Activated T-cell treated with anti-CD3 and anti-CD28 coated beads for 48 hours (primary cell): ENCODE results near the gene ARHGAP28.
"Not testable (repeated sequence)": the region's sequence is repeated elsewhere in the genome, so short reads cannot be mapped to it uniquely, and the experiment has no call there.

ENCODE experiments used
- DNase-seq: peaks from one replicate; pipeline ENCODE4 v3.0.0-alpha.2; 2020; ENCODE audit warnings: low read depth

Gene ARHGAP28

DNA sequence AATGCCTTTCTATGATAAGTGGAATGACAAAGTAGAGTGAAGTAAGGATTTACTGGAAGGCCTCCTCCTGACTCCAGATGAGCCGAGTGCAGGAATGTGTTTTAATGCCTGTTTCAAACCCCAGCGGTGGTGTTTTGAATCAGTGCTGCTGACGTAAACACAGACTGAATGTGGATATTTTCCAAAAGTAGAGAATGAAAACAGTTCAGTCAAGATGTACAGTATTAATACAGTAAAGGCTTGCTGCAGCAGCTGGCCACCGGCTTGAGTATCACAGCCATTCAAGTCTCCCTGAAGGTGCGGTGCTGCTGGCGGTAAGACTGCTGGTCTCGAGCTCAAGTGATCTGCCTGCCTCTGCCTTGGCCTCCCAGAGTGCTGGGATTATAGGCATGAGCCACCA is 46.7 kb downstream of the ARHGAP28 start:
- no peak for DNase-seq

DNA sequence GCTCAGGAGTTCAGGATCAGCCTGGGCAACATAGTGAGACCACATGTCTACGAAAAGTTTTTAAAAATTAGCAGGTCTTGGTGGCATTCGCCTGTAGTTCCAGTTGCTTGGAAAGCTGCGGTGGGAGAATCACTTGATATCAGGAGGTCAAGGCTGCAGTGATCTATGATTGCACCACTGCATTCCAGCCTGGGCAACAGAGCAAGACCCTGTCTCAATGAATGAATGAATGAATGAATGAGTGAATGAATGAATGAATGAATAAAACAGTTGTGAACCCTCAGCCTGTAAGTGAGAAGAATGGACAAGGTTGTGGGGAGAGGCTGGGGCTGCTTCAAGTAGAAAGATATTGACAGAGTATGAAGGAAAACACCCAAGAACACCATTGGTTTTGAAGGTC is 48.0 kb downstream of the ARHGAP28 start:
- DNase-seq = no peak

DNA sequence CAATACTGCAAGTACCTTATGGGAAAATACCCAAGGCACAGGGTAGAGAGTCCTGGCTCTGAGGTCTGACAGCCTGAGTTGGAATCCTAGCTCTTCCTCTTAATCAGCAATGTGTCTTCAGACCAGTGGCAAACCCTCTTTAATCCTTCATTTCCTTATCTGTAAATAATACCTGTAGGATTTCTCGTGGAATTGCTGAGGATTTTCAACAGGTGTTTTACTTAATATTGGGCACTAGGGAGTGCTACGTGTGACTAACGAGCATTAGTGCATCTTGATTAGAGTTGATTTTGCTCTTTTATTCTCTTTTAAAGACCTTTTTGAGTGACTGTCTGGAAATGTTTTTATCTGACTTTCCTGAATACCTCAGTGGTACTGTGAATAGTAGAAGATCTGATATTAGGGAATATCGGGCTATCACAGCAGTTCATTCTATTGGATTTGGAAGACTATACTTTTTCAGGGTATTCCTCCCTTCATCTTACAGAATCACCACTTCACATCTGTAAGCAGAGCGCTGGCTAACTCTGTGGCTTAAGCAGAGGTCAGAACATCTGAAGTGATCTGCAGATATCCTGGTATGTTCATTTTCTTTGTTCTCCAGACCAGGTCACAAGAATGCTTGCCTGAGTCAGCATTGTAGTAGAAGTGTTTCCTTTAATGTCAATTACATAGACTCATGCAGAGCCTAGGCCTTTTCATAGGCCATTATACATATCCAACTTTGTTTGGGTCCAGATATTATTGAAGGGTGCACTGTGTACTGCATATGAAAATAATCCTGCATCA is 49.1 kb downstream of the ARHGAP28 start:
- DNase-seq = no peak

DNA sequence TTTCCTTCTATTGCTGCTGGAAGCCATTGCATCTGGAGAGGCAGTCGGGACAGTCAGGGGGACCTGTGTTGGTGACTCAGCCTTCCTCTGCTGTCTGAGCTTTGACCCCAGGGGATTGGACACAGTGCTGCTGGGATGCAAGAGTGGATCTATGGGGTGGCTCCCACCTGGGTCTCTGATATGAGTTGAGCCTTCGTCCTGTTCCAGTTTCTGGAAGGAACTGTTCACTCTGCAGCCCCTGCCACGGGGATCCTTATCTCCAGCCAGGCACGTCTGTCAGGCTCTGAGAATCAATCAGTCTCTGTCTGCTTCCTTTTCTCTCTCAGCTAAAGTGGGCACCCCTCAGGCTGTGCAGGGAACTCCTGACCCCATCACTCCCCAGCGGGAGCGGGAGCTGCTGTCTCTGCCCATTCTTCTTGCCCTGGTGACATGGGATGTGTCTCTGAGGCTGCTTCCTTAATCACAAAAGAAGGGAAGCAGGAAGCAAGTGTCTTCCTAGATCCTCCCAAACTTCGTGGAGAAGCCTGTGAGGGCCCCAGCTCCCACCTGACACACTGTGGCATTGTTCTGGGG is 51.7 kb downstream of the ARHGAP28 start:
- DNase-seq = no peak

DNA sequence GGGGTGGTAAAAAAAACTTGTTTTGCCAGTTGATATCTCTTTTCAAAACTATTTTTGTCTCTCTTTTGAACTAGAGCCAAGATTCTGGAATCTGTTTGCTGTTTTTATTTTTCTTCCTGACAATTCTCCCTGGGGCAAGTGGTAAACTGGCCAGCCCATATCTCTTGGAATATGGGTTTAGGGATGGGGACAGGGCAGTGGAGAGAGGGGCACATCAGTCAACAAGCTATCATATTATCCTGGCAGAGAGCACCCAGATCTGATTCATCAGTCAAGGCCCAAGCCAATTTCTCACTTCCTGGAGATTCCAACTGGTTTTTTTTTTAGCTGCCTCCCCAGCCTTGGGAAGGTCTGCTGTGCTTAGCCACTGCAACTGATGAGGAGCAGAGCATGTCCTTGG is 52.3 kb downstream of the ARHGAP28 start:
- DNase-seq = no peak

DNA sequence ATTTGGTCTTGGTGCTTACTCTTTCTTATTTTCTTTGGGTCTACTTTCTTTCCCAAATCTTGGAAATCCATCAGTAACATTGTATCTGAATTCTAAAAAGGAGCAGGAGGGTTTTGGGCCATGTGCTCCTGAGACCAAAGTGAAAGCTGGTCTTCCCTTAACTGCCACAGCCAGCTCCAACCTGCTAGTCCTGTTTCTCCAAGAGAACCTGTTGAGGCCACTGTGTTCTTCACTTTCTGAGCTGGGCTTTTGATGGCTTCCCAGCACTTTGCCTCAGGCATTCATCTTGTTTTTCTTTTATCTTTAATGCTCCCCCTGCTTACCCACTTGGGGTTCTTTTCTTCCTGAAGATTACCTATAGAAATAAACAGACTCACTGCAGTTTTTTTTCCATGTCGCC is 53.3 kb downstream of the ARHGAP28 start:
- no peak for DNase-seq

DNA sequence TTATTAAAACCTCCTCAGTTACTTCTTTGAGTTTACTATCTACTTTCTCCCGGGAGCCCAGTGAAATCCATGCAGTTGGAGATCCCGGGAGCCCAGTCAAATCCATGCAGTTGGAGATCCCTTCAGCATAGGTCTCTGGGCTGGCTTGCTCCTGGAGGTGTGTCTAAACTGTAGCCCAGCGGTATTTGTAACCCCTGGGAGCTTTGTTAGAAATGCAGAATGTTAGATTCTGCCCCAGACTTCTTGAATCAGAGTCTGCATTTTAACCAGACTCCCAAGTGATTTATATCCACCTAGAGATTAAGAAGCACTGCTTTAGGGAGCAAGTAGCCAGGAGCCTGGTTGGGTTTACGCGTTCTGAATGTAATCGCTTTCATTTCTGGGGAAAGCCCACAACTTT is 54.5 kb downstream of the ARHGAP28 start:
- DNase-seq = no peak

DNA sequence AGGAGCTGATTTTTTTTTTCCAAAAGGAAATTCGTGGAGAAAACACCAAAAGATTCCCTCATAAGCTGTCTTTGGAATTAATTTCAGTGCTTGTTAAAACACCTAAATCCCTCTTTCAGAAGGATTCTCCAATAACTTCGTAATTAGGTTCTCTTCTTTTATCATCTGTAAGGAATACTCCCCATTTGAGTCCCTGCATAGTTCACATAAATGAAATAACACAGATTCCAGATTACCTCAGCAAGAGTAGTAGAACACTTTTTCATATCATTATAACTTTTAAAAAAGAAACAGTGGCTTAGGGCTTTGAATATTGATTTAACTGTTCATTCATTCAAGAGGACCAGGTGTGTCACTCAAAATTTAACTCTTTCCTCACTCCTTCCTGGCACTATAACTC is 55.5 kb downstream of the ARHGAP28 start:
- no peak for DNase-seq

DNA sequence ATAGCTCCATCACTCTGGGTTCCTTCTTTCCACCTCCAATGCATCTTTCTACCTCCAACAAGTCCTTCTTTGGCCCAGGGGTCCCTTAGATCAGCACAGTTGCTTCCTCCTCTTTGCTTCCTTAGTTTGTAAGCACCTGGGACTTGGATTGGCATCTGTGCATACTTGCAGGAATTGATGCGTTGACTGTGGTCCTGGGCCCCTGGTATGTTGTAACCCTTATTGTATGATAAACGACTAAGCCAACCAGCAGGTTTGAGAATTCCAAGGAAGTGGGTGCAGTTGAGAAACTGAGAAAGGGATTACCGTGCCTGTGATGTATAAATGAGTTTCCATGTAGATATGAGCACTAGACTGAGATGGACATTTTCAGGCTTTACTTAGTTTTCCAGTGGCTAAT is 55.9 kb downstream of the ARHGAP28 start:
- DNase-seq = no peak

DNA sequence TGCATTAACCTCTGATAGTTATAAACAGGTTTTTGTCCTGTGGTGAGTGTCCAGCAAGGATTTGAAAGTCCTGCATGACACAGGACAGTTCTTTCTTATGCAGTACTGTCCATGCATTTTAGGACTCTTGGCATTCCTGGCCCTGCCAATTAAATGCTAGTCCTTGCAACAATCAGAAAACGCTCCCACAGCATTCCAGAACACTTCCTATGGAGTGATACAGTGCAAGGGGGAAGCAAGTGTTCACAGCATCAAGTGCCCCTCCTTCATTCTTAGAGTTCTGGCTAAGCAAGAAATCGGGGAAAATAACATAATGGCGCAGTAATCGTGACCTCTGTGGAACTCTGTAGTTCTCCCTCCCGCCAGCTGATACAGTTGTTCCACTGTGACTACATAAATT is 62.9 kb downstream of the ARHGAP28 start:
- DNase-seq = no peak

DNA sequence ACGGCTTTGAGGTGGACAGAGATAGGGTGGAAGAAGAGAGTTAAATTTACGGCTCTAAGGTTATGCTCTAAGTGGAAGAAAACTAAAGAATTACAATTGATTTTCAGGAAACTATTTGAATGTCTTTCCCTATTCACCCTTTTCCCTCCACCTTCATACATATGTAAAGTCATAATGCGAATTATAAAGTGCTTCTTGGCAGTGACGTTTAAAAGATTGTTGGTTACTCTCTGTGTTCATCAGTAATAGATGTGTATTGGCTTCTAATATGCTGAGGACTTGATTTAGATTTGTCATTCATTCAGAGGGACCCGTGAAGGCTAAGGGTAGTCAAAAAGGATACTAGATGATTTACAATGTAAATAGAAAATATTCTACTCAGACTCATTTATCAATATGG is 63.9 kb downstream of the ARHGAP28 start:
- DNase-seq = no peak

DNA sequence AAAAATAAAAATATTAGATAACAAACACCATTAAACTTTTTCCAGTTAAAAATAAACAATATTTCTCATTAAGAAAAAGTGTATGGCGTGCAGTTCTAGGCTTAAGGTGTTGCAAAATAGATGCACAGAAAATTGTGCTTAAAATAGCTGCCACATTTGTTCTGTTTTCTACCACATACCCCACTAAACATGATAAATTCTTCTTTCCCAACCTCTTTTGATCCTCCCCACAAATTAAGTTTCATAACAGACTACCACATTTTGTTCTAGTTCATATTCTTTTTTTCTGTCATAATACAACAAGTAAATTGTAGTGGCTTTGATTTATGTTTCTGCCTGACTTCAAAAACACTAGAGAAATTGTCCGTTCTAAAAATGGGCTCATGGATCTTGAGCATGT is 64.5 kb downstream of the ARHGAP28 start:
- DNase-seq = no peak

DNA sequence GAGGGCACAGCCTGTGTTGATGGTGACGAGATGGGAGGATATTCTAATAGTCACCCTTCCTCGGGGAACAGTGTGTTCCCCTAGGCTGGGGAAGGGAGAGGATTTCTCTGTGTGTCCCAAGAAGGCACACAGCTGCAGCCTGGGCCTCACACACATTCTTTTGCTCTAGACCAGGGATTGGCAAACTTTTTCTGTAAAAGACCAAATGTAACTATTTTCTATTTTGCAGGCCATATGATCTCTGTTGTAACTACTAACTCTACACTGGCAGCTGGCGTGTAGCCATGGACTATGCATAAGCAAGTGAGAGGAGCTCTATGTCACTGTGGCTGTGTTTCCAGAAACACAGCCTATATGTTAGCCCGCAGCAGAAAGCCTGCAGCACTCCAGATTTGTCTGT is 65.8 kb downstream of the ARHGAP28 start:
- DNase-seq = no peak

DNA sequence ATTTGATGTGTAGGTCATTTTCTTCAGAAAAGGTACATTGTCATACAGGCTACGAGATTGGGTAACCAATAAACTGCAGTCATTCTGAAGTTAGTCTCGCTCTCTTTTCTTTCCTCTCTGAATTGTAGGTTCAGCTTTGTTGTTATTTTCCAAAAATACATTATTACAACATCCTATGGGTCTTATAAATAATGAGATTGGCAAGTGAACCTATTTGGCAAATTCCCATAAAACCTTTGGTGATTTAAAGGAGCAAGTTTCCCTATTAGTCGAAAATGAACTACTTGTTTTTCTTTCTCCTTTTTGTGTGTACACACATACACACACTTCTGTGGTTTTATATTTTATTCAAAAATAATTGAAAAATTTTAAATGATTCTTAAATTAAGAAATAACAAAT is 67.0 kb downstream of the ARHGAP28 start:
- no peak for DNase-seq

DNA sequence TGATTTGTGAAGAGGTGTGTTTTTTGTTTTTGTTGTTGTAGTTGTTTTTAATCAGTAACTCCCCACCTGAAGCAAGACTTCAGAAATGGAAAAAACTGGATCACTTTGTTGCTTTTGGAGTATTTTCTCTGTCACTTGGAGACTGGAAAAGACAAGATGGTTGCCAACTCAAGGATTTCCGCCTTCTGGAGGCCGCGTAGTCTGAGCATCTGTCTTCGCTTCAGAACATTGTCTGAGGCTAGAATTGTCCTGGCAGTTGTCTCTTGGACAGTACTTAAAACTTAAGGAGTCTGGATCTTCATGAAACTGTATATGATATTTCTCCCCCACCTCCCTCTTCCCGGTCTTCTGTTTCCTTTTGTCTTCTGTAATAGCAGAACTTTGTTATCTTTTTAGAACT is 67.7 kb downstream of the ARHGAP28 start:
- no peak for DNase-seq

DNA sequence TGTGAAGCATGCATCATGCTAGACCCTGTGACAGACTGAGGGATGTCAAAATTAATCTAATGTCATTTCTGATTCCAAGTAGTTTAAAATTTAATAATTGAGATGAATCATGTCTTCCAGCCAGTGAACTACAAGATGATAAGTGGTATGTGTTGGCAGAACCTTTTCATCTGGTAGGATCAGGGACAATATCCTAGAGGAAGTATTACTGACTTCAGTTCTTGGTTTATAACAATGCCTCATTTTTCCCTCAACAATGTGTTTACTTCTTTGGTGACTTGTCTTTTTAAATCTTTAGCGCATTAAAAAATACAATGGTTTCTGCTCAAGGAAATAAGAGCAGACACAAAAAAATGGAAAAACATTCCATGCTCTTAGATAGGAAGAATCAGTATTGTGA is 69.4 kb downstream of the ARHGAP28 start:
- no peak for DNase-seq

DNA sequence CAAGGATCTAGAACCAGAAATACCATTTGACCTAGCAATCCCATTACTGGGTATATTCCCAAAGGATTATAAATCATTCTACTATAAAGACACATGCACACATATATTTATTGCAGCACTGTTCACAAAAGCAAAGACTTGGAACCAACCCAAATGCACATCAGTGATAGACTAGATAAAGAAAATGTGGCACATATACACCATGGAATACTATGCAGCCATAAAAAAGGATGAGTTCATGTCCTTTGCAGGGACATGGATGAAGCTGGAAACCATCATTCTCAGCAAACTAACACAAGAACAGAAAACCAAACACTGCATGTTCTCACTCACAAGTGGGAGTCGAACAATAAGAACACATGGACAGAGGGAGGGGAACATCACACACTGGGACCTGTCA is 70.8 kb downstream of the ARHGAP28 start:
- DNase-seq = not testable (repeated sequence)

DNA sequence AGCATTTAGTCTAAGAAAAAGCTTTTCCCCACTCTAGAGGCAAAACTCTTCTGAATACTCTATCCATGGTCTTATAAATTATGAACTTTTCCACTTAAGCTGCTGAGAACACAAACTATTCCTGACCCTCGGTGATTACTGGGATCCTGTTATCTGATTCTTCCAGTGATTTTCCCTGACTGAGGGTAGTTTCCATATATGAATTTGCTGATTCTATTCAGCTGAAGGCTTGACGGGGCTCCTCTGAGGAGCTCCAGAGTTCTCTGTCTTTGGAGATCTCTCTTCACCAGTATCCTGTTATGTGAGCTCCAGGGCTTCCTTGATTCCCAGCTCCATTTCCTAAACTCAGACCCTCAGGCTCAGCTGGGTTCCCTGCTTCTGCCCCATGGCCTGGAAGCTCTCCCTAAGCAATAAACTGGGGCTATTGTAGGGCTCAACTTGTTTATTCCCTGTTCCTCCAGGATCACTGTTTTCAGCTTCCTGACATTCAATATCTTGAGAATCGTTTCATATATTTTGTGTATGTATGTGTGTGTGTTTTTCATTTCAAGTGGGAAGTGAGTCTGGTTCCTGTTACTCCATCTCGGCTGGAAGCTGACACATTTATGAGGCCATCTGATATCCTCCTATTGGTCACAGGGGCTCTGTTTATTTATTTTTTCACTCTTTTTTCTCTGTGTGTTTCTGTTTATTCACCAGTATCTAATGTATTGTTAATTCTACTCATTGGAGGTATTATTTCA is 78.2 kb downstream of the ARHGAP28 start:
- DNase-seq = no peak

DNA sequence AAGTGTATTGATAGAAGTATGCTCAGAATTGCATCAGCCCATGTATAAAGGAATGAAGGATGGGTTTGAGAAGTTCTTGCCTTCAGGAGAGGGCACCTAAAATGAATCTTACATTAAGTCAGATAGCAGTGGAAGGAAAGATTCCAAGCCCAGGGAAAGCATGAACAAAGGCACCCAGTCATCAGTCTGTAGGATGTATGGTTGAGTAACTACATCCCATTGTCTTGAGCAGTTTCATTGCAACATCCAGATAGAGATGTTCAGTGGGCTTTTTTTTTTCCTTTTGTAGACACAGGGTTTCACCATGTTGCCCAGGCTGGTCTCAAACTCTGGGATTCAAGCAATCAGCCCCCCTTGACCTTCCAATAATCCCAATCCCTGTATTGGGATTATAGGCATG is 80.7 kb downstream of the ARHGAP28 start:
- DNase-seq = no peak

DNA sequence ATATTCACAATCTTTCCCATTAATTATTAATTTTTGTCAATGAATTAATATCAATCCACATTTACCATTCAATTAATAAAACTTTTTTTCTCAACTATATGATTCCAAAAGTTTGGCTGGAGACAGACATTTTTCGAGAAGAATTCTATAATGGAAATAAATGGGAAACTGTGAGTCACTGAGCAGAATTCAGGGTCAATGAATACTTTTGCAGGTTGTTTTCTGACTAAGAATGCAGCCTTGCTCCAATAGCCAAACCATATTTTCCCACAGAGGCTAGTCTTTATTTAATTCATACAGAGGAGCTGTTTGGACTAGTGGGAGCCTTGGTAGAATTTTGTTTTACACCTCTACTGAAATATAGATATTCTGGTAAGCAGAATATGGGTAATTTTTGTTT is 82.3 kb downstream of the ARHGAP28 start:
- DNase-seq = no peak

DNA sequence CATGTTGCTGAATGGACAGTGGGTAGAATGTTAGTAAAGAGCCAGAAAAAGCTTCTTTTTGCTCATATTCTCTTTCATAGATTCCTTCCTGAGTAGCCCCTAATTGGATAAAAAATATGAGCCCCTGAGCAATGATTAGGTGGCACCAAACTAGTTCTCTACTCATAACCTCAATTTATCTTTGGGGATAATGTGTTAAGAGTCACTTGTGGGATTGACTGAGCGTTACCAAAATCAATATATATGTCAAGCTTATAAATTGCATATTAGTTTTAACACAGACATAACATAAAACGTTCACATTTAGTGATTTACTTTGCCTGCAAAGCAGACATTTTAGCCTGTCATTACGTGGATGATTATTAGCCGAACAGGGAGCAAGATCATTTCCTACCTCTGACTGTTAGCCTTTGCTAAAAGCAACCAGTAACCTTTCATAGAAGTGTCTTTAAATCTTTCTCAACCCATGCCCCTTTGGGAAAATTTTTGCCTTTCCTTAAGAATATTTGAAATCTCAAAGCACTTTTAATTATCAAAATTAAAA is 85.4 kb downstream of the ARHGAP28 start:
- DNase-seq = no peak

DNA sequence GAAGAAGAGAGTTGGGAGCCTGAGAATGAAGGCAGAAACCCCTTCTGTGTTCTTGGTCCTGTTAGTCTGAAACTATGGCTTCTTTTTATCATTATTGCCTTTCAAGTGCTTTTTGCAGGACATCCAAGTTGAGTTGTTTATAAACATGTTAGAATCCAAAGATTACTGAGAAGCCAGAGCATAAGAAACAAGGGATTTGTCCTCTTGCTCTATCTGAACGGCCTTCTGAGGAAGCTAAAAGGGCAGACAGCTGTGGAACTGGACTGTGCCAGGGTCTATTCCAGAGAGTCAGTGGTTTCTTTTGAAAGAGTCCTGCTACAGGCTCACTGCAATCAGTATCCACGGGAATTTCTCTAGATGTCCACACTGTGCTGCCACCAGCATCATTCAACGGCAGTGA is 86.6 kb downstream of the ARHGAP28 start:
- DNase-seq = no peak

DNA sequence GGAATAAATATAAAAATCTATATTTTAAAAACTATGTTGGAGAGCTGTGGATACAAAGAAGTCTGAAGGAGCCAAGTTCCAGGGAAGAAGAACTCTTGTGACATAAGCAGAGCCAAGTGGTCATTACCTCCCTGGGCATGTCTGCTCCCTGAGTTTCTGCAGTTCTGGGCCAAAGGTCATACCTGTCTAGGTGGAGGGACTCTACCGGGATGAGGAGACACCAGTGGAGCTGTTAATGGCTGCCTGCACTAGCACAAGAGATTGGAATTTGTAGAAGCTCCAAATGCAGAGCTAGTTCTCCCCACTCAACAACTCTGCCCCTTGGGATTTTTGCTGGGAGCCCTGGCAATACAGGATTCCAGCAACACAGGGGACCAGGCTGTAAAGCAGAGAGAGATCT is 89.8 kb downstream of the ARHGAP28 start:
- no peak for DNase-seq
